Activated CD4-positive, CD25-positive, alpha-beta regulatory T cell treated with anti-CD3 and anti-CD28 coated beads, Interleukin-2, amount 50 U/mL, for 16 hours (primary cell): Measurements from ENCODE around the gene ERBB4.
"Not testable (repeated sequence)": the region's sequence is repeated elsewhere in the genome, so short reads cannot be mapped to it uniquely, and the experiment has no call there.

Experiments used
- DNase-seq: peaks from one replicate; pipeline ENCODE4 v3.0.0-alpha.2; 2020; ENCODE audit warnings: low read depth, low spot score

ERBB4 gene

DNA sequence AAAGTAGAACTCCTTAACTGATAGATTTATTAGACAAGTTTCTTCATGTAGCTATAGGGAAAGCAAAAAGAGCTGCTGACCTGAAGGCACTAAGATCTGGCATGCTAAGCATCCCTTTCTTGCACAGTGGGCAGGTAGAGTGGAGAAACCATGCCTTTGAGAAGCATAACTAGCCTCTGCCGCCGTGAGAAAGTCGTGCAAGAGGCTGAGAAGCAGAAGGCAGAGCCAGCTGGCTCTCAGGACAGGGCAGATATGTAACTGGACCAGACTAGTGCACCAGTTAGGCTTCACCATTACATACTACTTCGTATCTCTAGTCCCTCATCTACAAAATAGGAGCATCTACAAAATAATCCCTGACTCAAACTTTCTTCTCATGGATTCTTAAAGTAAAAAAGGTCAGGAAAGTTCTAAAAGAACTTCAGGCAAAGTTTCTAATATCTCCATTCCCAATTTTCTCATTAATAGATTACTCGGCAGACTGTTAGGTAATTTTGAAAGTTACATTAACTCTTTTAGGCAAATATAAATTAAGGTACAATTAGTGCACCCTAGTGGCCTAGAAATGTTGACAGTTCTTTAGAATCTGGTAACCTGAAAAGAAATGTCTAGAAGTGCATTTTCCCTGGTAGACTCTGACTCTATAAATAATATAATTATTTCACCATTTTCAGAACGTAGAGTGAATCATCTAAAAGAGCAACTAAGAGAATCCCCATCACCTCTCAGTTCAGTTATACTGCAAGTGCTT is 10.3 kb downstream of the ERBB4 start:
- DNase-seq = no peak

DNA sequence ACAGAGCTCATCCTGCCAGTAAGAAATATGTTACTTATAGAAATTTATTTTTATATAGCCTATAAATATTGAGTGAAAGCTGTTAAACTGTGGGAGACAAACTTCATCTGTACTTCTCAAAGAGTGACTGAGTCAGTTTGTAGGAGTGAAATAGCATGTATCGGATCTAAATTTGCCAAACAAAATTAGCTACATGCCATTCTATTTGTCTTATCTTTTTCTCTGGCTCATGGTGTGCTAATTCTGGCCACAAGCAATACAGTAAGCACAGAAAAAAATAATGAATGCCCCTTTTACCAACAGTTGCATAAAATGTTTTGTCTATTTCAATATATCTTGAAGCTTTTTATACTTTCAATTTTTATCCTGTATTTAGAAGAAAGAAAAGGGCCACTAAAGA is 12.5 kb downstream of the ERBB4 start:
- no peak for DNase-seq

DNA sequence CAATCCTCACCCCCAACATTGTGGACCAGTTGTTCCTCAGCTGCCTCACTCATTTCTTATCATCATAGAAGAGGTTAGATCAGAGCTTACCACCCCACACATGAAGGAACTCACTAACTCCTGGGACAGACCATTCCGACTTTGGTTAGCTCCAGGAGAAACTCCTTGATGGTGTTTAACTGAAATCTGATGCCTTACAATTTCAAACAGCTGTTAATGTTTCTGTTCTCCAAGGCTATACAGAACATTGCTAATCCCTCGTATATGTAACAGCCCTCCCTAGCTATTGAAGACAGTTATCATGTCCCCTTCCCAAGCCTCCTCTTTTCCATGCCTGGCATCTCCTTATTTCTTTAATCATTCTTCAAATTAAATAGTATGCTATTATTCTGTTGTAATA is 14.8 kb downstream of the ERBB4 start:
- DNase-seq = no peak

DNA sequence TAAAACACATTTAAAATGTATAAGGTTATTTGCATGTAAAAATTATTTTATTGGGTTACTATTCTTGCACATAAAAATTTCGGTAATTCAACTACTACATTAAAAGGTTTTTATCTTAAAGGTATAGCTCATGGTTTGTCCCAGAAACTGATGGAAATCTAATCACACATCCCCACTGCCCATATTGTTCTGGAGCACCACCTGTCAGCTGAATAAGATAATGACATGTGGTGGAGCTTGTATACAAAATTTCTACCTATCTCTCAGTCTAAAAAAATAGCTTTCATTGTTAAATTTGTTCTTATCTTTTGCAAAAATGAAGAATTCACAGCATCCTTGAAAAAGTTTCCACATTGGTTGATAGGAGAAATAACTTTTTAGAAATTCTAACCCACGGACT is 18.3 kb downstream of the ERBB4 start:
- no peak for DNase-seq

DNA sequence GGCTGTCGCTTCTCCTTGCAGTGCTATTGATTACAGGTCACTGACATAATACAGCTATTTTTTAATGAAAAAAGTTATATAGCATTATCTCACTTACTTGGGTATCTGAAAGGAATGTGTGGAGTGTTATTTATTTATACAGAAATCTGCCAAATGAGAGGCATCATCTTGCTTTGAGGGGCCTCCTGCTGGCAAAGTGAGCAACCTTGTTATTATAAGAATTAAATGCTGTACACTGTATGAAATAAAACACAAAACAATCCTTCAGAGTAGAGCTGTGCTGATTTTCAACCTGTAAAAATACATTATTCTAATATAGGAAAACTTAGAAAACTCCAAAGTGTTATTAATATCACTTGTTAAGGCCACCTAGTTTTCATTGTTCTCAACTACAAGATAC is 20.9 kb downstream of the ERBB4 start:
- no peak for DNase-seq

DNA sequence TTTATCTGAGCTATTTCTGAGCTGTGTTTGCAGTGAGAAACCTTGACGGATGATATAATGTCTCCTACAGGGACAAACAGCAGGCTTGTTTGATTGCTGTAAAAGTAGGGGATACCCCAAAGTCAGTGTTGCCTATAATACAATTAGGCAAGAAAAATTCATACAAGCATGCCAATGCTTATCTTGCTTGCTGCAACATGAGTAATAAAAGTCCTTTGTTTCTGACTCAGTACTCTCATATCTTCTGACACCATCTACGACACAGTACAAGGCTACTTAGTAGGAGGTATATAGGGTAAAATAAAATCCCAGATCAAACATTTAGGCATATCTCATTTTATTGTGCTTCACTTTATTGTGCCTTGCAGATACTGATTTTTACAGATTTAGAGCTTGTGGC is 33.0 kb downstream of the ERBB4 start:
- DNase-seq = no peak

DNA sequence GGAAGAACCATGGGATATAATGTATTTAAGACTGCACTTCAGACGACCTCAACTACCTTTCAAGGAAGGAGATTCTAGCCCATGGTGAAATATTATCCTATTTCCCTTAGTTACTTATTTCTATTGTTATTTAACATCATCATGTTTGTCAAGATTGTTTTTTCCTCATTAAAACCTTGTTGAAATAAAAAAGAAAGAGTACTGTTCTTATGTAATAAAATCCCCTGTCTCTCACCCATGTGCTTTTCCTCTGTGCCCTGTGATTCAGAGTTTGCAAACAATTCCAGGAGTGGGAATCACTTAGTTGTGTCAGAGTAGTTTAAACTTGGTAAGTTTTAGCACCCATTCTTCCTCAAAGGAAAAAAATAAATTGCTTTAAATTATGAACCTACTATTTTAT is 43.6 kb downstream of the ERBB4 start:
- DNase-seq = no peak

DNA sequence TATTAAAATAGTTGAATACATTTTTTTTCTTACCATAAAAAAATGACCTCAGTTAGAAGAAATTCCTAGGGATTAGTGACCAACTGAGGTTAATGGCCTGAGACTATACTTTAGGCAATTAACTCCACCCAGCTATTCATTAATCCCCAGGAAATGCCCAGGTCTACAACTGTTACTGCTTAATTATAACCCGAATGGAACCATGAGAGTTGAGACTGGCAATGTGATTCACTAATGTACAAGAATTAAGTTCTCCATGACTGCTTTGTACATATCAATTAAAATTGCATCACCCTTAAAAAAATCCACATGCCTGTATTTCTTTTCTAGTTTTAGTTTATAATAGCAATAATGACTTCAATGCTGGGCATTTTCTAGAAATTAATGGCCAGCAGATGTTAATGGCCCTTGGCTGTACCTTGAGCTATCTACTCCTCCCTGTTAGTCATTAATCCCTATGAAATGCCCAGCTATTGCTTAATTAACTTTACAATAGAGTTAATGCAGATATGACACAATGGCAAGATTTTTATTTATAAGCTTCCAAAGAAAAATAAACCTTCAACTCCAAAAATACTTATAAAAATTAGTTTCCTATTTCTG is 44.1 kb downstream of the ERBB4 start:
- no peak for DNase-seq

DNA sequence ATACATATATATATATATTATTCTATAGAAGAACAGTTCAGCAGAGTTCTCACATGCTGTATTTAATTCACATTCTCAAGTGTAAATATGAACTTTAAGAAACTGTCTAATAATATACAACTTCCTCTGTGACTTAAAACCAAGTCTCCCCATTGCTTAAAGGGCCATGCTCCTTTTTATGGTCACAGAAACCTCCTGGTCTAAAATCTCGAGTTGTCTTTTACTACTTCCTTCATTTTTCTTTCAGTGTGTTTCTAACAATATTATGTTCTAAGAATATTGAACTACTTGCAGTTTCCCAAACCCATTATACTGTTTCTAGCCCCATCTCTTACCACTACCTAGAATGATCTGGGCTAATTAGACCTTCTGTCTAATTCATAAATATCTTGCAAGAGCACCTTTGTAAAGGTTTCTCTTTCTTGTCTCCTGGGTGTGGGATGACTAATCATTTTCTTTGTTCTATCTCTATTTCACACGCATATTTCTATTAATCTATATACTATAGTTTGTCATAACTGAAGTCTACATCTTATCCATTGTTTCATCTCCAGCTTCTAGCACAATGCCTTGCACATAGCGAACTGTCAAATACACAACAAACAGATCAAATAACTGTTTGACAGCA is 48.8 kb downstream of the ERBB4 start:
- no peak for DNase-seq

DNA sequence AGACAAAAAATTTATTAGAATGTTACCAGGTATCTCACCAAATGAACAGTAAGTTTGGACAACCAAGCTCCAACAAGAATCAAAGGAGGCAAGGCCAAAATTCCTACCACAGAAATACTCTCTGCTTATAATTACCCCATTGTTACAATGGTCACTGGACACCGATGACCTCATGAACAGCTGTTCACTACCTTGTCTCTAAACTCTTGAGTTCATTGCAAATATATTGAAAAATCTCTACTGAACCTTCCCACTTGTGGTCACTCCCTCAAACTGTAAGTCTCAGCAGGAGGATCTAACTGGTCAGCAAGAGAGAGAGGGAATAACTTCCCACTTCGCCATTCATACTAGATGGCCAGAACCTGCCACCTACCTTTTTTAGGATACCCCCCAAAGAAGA is 50.0 kb downstream of the ERBB4 start:
- DNase-seq = no peak

DNA sequence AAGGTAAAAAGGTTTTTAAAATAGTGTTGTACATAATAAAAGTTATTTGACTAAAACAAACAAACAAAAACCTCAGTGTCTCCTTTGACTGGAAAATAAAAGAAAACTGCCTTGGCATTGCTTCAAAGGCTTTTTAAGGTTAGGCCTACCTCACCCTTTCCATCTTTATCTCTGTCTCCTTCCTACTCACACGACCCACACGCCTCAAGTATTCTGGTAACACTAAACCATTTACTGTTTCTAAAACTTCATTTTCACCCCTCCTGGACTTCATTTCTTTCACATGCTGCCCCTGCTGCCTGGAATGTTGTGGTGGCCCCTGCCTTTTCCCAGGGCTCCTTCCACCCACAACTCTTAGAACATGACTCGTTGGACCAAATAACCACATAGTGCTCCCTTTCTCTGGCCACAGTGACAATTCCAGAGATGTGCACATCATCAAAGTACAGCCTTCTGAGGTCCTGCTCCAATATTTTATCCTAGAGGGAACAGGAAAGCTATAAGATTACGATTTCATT is 54.0 kb downstream of the ERBB4 start:
- DNase-seq = no peak

DNA sequence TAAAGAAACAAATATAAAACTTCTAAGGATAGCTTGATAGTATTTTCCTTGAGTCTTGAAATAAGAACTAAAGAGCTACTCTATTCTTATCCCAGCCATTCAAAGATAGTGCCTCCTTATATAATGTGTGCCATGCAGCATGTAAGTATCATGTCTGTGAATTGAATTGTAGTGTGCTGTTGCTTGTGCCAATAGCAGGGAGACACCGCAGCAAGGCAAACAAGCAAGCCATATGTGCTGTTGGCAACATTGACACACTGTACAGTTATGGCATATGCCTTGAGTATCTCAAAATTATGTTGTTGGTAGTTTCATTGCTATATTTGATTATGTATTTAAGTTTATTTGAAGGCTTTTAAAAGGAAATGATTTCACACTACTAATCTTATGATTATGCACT is 58.2 kb downstream of the ERBB4 start:
- DNase-seq = no peak

DNA sequence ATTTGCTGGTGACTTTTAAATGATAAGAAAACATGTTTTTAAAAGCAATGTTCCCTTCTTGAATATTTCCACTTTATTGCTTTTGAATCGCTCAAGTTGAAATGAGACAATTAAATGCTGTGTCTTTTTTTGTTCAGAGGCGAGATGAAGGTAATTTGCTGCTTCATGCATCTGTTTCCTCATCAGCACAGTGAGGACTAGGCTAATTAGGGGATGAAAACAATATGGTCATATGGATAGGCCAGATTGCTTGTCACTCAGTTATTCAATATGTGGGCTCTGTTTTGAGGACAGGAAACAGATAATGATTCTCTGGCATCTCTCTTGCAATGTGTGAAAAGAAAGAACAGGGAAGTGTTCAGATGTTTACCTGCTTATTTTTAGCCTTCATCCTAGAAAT is 61.0 kb downstream of the ERBB4 start:
- no peak for DNase-seq

DNA sequence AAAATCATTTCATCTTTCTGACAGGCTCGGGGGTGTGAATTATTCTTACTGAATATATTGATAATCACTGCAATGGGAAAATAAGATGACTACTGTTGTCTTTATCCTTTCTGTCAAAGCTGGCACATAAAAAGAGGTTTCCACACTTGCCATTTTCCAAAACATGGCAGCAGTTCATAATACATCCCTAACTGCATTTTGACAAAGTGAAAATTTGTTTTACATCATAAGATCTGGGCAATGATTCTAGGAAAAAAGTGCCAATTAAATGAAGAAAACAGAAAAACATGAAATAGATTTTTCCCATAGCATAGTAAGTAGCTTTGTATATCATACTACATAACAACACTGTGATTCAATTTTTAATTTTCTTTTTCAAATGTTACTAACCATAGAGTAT is 65.4 kb downstream of the ERBB4 start:
- DNase-seq = no peak

DNA sequence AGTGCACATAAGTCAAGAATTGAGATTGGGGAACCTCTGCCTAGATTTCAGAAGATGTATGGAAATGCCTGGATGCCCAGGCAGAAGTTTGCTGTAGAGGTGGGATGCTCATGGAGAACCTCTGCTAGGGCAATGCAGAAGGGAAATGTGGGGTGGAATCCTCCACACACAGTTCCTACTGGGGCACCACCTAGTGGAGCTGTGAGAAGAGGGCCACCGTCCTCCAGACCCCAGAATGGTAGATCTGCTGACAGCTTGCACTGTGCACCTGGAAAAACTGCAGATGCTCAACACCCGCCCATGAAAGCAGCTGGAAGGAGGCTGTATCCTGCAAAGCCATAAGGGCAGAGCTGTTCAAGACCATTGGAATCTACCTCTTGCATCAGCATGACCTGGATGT is 71.1 kb downstream of the ERBB4 start:
- DNase-seq = not testable (repeated sequence)

DNA sequence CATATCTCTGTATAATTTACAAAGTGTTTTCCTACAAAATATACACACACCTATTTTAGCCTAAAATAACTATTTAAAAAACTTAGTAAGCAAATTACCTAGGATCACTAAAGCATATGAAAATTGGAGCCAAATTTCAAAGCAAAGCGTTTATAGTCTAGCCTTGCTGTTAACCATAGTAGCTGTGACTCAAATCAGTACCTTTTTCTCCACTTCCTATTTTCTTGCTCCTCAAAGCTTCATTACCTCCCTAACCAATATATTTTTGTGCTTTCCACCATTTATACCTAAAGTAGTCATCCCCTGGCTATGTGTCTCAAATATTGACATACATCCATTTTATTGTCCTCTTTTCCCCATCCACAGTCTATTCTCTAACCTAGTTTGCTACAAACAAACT is 73.1 kb downstream of the ERBB4 start:
- no peak for DNase-seq

DNA sequence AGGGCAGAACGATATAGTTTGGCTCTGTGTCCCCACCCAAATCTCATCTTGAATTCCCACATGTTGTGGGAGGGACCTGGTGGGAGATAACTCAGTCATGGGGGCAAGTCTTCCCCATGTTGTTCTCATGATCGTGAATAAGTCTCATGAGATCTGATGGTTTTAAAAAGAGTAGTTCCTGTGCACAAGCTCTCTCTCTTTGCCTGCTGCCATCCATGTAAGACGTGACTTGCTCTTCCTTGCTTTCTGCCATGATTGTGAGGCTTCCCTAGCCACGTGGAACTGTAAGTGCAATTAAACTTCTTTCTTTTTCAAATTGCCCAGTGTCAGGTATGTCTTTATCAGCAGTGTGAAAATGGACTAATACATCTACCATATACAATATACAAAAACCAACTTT is 76.9 kb downstream of the ERBB4 start:
- DNase-seq = not testable (repeated sequence)

DNA sequence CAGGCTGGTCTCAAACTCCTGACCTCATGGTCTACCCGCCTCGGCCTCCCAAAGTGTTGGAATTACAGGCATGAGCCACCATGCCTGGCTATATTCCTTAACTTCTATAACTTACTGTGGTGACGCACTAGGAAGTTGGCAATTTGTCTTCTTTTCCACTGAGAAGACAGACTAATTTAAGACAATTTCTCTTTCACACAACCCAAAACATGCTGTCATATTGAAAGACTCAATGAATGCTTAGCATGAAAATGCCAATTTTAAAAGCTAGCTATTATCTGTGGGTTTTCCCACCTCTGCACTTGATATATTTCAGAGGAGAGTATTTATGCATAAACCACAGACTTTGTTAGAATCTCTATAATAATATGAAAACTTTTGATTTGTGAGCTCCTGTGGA is 84.5 kb downstream of the ERBB4 start:
- no peak for DNase-seq

DNA sequence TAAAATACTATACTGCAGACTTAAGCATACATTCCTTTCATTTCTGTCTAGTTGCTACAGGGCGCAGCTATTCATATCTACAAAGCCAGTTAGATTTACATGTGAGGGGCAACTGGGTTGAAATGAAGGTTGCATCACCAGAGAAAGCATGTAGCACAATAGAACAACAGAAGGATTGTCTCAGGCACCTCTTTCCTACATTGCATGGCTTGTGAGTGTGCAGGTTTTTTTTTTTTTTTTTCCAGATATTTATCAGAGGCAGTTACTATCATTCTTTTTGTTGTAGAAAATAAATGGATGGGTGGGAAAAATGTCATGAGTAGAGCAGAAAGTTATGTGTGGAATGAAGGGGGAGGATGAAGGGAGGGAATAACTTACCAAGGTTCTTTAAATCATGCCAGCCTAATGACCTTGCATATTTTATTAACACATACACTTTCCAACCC is 86.8 kb downstream of the ERBB4 start:
- no peak for DNase-seq

DNA sequence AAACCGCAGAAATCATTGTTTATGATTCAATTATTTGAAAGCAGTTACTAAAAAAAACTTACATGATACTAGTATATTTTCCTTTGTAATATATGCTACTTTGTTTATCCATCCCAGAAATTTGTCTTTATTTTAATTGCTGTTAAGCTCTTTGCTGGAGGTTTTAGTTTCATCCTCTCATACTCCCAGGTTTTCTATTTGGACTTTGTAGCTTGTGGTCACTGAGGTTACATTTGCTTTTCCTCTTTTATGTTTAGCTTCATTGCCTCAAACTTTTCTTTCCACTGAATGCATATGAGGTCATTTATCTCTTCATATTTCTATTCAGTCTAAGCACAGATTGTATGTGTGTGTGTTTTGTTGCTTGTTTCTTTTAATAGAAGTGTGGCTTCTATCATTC is 89.9 kb downstream of the ERBB4 start:
- DNase-seq = no peak

DNA sequence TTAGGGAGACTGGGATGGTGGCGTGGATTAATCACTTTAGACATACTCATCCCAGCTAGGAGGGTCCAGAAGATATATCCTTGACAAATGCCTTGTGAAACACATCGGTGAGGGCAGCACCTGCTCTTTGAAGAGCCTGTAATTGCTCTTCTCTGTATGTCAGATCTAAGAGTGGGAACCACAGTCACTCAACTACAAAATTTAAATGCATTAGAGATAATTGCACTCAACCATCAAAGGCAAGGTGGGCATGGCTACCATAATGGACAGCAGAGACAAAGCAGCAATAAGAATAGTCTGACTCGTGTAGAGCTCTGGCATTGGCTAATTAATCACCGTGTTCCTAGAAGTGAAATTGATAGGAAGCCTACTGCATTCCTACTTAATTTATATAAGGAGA is 96.8 kb downstream of the ERBB4 start:
- no peak for DNase-seq

DNA sequence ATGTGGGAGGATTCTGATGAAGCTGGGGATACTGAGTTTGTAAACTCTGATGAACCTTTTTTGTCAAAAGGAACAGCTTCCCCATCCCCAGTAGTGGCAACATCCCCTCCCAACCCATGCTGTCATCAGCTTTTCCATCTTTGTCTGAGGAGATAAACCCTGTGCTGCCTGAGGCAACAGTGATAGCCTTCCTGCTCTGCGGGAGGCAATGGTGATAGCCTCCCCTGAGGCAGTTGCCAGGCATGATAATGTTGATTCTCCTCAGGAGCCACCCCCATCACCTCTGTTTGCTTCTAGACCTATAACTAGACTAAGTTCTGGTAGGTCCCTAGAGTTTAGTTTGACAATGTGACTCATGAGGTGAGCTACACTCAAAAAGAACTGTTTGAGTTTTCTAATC is 97.5 kb downstream of the ERBB4 start:
- DNase-seq = no peak
